Thymus (tissue), 11 donors: Measurements from ENCODE around the gene EEF1B2. TPM values are rescaled to one million over a fixed set of nuclear protein-coding genes. Genes with fewer than 3 reads are reported as not detected.
"Not testable (repeated sequence)": the region's sequence is repeated elsewhere in the genome, so short reads cannot be mapped to it uniquely, and the experiment has no call there.

Source experiments
- DNase-seq, 9 donors: peaks; one replicate each; pipeline ENCODE4 v3.0.0-alpha.2; 2013; ENCODE audit warnings: low spot score in 9 of 9, low read depth in 6 of 9, missing footprints in 1 of 9
- H3K27ac ChIP-seq, 2 donors: one replicate each; pipeline ENCODE4 v1.5.1; 2013; ENCODE audit warnings: control low read depth in 1 of 2, low read depth in 1 of 2, low read length in 1 of 2, mild to moderate bottlenecking in 1 of 2, moderate library complexity in 1 of 2
- H3K27me3 ChIP-seq, 2 donors: one replicate each; pipeline ENCODE4 v1.5.1; 2013; ENCODE audit warnings: low read length in 1 of 2; ENCODE audit not compliant: control insufficient read depth in 2 of 2, insufficient read depth in 1 of 2
- H3K36me3 ChIP-seq, 2 donors: one replicate each; pipeline ENCODE4 v1.5.1; 2013; ENCODE audit warnings: low read length in 1 of 2, mild to moderate bottlenecking in 1 of 2, moderate library complexity in 1 of 2; ENCODE audit not compliant: control insufficient read depth in 2 of 2, insufficient read depth in 2 of 2
- H3K4me1 ChIP-seq, 2 donors: one replicate each; pipeline ENCODE4 v1.5.1; 2013; ENCODE audit warnings: low read length in 2 of 2; ENCODE audit not compliant: control insufficient read depth in 2 of 2, insufficient read depth in 2 of 2
- H3K4me3 ChIP-seq, 2 donors: one replicate each; pipeline ENCODE4 v1.5.1; 2013; ENCODE audit warnings: low read length in 2 of 2, control low read depth in 1 of 2, mild to moderate bottlenecking in 1 of 2
- H3K9me3 ChIP-seq, 2 donors: one replicate each; pipeline ENCODE4 v1.5.1; 2013; ENCODE audit warnings: low read length in 1 of 2, mild to moderate bottlenecking in 1 of 2; ENCODE audit not compliant: control insufficient read depth in 2 of 2, insufficient read depth in 1 of 2
- WGBS: extraction: QIAGEN DNeasy Blood & Tissue Kit; methylation state at CpG from one replicate; pipeline ENCODE4 v1.1.7; 2013; 5-methylcytosine and 5-hydroxymethylcytosine counted together
- polyA plus RNA-seq: library from polyadenylated mRNA; stranded (reverse); fragments of 200-250 nt; gene quantifications from one replicate; pipeline ENCODE4 v1.2.3, GENCODE V29; 2013
- total RNA-seq: library from RNA; stranded (reverse); fragments of 120-200 nt; gene quantifications from one replicate; pipeline ENCODE4 v1.2.4, GENCODE V29; 2013
- donor health status: healthy.

The EEF1B2 gene
- total and polyA plus RNA-seq, 2 donors: 802 to 960 TPM

GRCh38 chr2:206125901-206126300 lies 33.8 kb upstream of the EEF1B2 start:
- DNase-seq: no peak
- no peak overlapping the region for H3K27ac ChIP-seq
- no peaks in the 10 kb centered on the region for H3K27me3 ChIP-seq
- H3K4me1 ChIP-seq: no peaks in the 10 kb centered on the region
- H3K9me3 ChIP-seq: no peaks in the 10 kb centered on the region
- H3K4me3 ChIP-seq: no peak overlapping the region
- peaks cover 39 to 80% of the 10 kb centered on the region in 2 donors for H3K36me3 ChIP-seq

DNA sequence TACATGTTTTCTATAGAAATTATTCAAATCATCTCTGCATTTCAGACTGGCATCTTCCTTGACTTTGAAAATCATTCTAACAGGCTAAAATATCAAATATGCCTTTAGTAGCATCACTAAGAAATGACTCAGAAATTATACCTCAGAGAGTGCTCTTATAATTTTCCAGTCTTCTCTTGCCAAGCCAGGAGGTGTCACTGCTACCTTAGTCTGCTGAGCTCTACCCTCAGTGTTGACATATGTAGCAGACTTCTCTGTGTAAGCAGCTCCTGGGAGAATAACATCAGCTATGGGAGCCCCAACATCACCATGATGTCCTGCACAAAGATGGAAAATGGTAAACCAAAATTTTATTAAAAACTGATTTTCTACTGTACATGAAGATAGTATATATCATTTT lies 32.0 kb upstream of the EEF1B2 start:
- peaks cover 37 to 80% of the 10 kb centered on the region in 2 donors for H3K36me3 ChIP-seq
- DNase-seq: no peak
- no peak overlapping the region for H3K27ac ChIP-seq
- no peak overlapping the region for H3K4me3 ChIP-seq
- H3K4me1 ChIP-seq: no peaks in the 10 kb centered on the region
- no peaks in the 10 kb centered on the region for H3K9me3 ChIP-seq
- H3K27me3 ChIP-seq: no peaks in the 10 kb centered on the region

DNA sequence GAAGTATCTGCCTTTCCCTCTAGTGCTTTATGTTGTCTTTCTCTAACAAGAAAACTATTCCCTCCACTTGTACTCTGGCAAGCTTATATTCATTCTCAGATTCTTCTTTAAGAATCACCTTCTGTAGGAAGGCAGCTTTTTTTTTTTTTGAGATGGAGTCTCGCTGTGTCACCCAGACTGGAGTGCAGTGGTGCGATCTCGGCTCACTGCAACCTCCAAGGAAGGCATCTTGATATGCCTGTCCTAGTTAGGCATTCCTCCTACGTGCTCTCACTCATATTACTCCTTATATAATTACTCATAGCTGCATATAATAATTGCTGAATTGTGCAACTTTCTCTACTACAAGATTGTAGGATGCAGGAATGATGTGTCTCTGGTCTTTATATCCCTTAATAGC lies 16.2 kb upstream of the EEF1B2 start:
- over 99% methylated on average over 4 of the region's 4 CpGs for WGBS
- H3K27ac ChIP-seq: no peak overlapping the region
- no peaks in the 10 kb centered on the region for H3K27me3 ChIP-seq
- H3K4me3 ChIP-seq: no peak overlapping the region
- no peaks in the 10 kb centered on the region for H3K4me1 ChIP-seq
- peaks cover 59 to 82% of the 10 kb centered on the region in 2 donors for H3K36me3 ChIP-seq
- no peak for DNase-seq
- H3K9me3 ChIP-seq: no peaks in the 10 kb centered on the region

- Histone ChIP-seq H3K27me3 (no peaks in the 10 kb centered on the region), H3K36me3 (peaks cover 55 to 82% of the 10 kb centered on the region in 2 donors), H3K9me3 (no peaks in the 10 kb centered on the region), H3K27ac (no peak overlapping the region), H3K4me3 (no peak overlapping the region), H3K4me1 (no peaks in the 10 kb centered on the region)
- no peak for DNase-seq
- 98% methylated on average over 2 of the region's 2 CpGs for WGBS
These were observed 15.3 kb upstream of the EEF1B2 start for GRCh38 chr2:206144383-206144782.

DNA sequence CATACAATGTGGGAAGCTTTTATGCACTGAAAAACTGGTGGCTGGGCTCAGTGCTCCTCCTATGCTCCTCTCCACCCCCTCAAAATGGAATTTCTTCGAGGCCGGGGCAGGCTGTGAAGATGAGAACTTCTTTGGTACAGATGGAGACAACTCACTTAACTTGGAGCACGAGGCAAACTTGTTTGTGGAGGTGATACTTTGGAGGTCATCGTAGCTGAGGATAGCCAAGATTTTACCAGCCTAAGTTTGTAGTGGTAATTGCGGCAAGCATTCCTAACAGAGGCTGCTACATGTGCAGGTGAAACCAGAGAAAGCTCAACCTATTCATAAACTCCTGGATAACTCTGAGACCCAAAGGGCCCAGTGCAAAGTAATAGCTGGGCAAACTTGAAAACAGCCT lies 14.0 kb upstream of the EEF1B2 start:
- H3K36me3 ChIP-seq: peaks cover 51 to 82% of the 10 kb centered on the region in 2 donors
- no peaks in the 10 kb centered on the region for H3K27me3 ChIP-seq
- H3K27ac ChIP-seq: no peak overlapping the region
- no peaks in the 10 kb centered on the region for H3K9me3 ChIP-seq
- no peak overlapping the region for H3K4me3 ChIP-seq
- H3K4me1 ChIP-seq: no peaks in the 10 kb centered on the region
- no peak for DNase-seq
- 91% methylated on average over 5 of the region's 5 CpGs for WGBS

GRCh38 chr2:206149330-206149729 lies 10.4 kb upstream of the EEF1B2 start:
- H3K36me3 ChIP-seq: peaks cover 32 to 68% of the 10 kb centered on the region in 2 donors

GRCh38 chr2:206150168-206150567 lies 9.5 kb upstream of the EEF1B2 start:
- Histone ChIP-seq H3K27me3 (no peaks in the 10 kb centered on the region), H3K36me3 (peaks cover 28 to 62% of the 10 kb centered on the region in 2 donors), H3K4me3 (no peak overlapping the region), H3K4me1 (no peaks in the 10 kb centered on the region), H3K27ac (no peak overlapping the region), H3K9me3 (no peaks in the 10 kb centered on the region)
- DNase-seq: no peak
- 98% methylated on average over 1 of the region's 1 CpG for WGBS

More at GRCh38 chr2:206149330-206149729, 10.4 kb upstream of the EEF1B2 start:
- WGBS: 98% methylated on average over 1 of the region's 1 CpG
- Histone ChIP-seq H3K4me1 (no peaks in the 10 kb centered on the region), H3K4me3 (no peak overlapping the region), H3K27ac (no peak overlapping the region), H3K9me3 (no peaks in the 10 kb centered on the region), H3K27me3 (no peaks in the 10 kb centered on the region)
- DNase-seq: no peak

DNA sequence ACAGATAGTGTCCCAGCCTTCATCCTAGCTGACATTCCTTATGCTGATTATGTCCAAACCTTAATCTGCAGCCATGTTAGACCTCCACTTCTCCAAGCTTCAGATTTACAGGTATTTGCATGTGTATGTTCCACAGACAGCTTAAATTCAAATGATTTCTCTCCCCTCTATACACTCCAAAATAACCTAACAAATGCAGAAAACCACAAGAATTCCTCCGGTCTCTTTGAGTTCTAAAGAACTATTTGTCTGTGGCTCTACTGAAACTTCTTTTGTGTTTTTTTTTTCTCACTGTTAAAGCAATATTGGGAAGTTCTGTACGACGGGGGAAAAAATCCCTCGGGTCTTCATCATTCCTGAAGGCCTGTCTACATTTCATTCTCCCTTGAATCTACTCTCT lies 9.1 kb upstream of the EEF1B2 start:
- Histone ChIP-seq H3K27ac (no peak overlapping the region), H3K27me3 (no peaks in the 10 kb centered on the region), H3K4me3 (no peak overlapping the region), H3K9me3 (no peaks in the 10 kb centered on the region), H3K4me1 (no peaks in the 10 kb centered on the region), H3K36me3 (peaks cover 23 to 58% of the 10 kb centered on the region in 2 donors)
- WGBS: 93% methylated on average over 4 of the region's 4 CpGs
- no peak for DNase-seq

- Histone ChIP-seq H3K27ac (no peak overlapping the region), H3K27me3 (no peaks in the 10 kb centered on the region), H3K4me3 (no peak overlapping the region), H3K4me1 (peaks cover 4 to 8% of the 10 kb centered on the region in 2 donors), H3K36me3 (peaks cover 4 to 29% of the 10 kb centered on the region in 2 donors), H3K9me3 (no peaks in the 10 kb centered on the region)
- WGBS: 97% methylated on average over 3 of the region's 3 CpGs
- DNase-seq: no peak
These were observed 5.5 kb upstream of the EEF1B2 start for GRCh38 chr2:206154197-206154596.

- H3K27ac ChIP-seq, H3K4me3 ChIP-seq, DNase-seq, H3K9me3 ChIP-seq, H3K27me3 ChIP-seq: not testable (repeated sequence)
- H3K36me3 ChIP-seq: peaks cover 0 to 22% of the 10 kb centered on the region in 2 donors
- 98% methylated on average over 11 of the region's 11 CpGs for WGBS
- H3K4me1 ChIP-seq: peaks cover 12 to 16% of the 10 kb centered on the region in 2 donors
These were observed 2.7 kb upstream of the EEF1B2 start for GRCh38 chr2:206157014-206157413.
